HUES48 (cell line): ENCODE measurements around the gene CISTR.

Experiments used
- H3K27ac ChIP-seq: one replicate; pipeline ENCODE4 v1.7.0; 2013; ENCODE audit warnings: low read depth, low read length, inconsistent platforms
- H3K27me3 ChIP-seq: 2 replicates; pipeline ENCODE4 v1.6.1; 2013; ENCODE audit warnings: mild to moderate bottlenecking, low read length; ENCODE audit not compliant: control insufficient read depth, insufficient read depth
- H3K36me3 ChIP-seq: 2 replicates; pipeline ENCODE4 v1.6.1; 2013; ENCODE audit warnings: low read length; ENCODE audit not compliant: control insufficient read depth, insufficient read depth
- H3K4me1 ChIP-seq: 2 replicates; pipeline ENCODE4 v1.6.1; 2013; ENCODE audit warnings: mild to moderate bottlenecking, low read length; ENCODE audit not compliant: control insufficient read depth, insufficient read depth
- H3K4me3 ChIP-seq: 2 replicates; pipeline ENCODE4 v1.5.1; 2013; ENCODE audit warnings: mild to moderate bottlenecking, low read depth, low read length
- H3K9ac ChIP-seq: 2 replicates; pipeline ENCODE4 v1.6.1; 2013; ENCODE audit warnings: mild to moderate bottlenecking, low read depth, low read length, moderate library complexity
- H3K9me3 ChIP-seq: 2 replicates; pipeline ENCODE4 v1.6.1; 2013; ENCODE audit warnings: low read length; ENCODE audit not compliant: control insufficient read depth, insufficient read depth

Gene CISTR

GRCh38 chr12:53699678-53700025 is 52.1 kb downstream of the CISTR start:
- H3K27me3 ChIP-seq: peaks cover 64% of the 10 kb centered on the region
- H3K27ac ChIP-seq: no peak overlapping the region
- H3K4me1 ChIP-seq: peaks cover 19% of the 10 kb centered on the region

DNA sequence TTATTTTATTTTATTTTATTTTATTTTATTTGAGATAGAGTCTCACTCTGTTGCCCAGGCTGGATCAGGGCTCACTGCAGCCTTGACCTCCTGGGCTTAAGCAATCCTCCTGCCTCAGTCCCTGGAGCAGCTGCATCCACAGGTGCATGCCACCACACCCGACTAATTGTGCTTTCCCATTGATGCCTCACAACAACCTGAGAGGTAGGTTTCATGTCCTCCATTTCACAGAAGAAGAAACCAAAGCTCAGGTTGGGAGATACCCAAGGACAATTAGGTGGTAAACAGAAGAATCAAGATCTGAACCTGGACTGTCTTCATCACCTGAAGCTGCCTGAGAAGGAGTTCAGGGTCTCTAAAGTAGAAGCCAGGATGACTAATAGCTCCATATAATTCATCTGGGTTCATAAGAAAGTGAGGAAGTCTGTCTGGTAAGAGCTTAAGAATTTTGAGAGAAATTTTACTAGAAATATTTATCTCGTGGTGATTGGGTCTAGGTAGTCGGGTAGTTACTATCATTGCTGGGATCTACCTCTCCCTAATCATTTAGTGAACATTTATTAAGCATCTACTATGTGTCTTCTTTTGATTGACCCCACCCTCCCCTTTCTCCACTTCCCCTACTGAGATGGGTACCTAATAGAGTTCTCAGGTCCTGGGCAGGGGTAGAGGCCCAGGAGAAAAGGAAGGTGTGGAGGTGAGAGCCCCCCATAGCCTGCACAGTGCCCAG is 52.7 kb downstream of the CISTR start:
- Histone ChIP-seq H3K36me3 (no peaks in the 10 kb centered on the region), H3K4me1 (peaks cover 24% of the 10 kb centered on the region), H3K9ac (no peak overlapping the region), H3K4me3 (no peak overlapping the region), H3K27ac (no peak overlapping the region), H3K27me3 (peaks cover 68% of the 10 kb centered on the region), H3K9me3 (no peaks in the 10 kb centered on the region)

More at GRCh38 chr12:53699678-53700025, 52.1 kb downstream of the CISTR start:
- Histone ChIP-seq H3K36me3 (no peaks in the 10 kb centered on the region), H3K9me3 (no peaks in the 10 kb centered on the region), H3K4me3 (no peak overlapping the region), H3K9ac (no peak overlapping the region)

DNA sequence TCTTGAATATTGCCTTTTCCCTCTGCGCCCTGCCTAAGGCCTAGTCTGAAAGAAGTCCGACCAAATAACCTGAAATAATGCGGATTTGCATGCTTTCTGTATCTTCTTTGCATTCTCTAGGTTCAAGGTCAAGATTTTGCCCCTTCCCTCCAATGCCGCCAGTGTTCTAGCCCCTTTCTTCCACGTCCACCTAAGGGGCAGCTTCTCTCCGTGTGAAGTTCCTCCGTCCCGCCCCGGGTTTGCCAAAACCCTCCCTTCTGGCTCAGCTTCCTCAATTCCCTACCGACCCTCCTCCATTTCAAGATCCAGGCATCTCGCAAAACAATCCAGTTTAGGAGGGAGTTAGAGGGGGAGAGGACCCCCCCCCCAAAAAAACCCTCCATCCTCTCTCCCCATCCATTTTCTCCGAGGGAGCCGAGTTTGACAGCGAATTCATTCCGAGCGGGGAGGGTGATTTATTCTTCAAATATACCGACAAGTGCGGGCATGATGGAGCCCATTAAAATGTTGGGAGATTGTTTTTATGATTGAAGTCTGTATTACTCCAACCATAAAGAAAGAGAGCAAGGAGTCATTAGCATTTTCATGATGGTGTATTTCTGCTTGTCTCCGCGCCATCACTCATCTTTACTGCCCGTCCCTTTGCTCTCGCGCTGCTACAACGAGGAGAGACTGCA is 55.0 kb downstream of the CISTR start:
- H3K4me1 ChIP-seq: peaks cover 24% of the 10 kb centered on the region
- no peaks in the 10 kb centered on the region for H3K9me3 ChIP-seq
- H3K9ac ChIP-seq: peak overlapping the region; percentile 34; the same call in 1 of the 2 replicates
- peaks cover 69% of the 10 kb centered on the region for H3K27me3 ChIP-seq
- H3K27ac ChIP-seq: no peak overlapping the region
- peak overlapping the region; percentile 65 for H3K4me3 ChIP-seq
- no peaks in the 10 kb centered on the region for H3K36me3 ChIP-seq
